NB4 (cell line): ENCODE results near the gene FAM177B.

Experiments
- POLR2A ChIP-seq: IDR thresholded peaks from 2 replicates; pipeline ENCODE4 v1.6.1; 2011; ENCODE audit warnings: mild to moderate bottlenecking; ENCODE audit not compliant: insufficient read length; ENCODE audit errors: extremely low read depth
- TF ChIP-seq, protein P1 (sequence below): IDR thresholded peaks from one replicate; pipeline ENCODE4 v1.5.1; 2012; ENCODE audit warnings: low read depth, low read length

GRCh38 chr1:222783051-222783450, 46.0 kb downstream of the FAM177B start:
- TF ChIP-seq POLR2A: no peak
- TF ChIP-seq, protein P1, sequence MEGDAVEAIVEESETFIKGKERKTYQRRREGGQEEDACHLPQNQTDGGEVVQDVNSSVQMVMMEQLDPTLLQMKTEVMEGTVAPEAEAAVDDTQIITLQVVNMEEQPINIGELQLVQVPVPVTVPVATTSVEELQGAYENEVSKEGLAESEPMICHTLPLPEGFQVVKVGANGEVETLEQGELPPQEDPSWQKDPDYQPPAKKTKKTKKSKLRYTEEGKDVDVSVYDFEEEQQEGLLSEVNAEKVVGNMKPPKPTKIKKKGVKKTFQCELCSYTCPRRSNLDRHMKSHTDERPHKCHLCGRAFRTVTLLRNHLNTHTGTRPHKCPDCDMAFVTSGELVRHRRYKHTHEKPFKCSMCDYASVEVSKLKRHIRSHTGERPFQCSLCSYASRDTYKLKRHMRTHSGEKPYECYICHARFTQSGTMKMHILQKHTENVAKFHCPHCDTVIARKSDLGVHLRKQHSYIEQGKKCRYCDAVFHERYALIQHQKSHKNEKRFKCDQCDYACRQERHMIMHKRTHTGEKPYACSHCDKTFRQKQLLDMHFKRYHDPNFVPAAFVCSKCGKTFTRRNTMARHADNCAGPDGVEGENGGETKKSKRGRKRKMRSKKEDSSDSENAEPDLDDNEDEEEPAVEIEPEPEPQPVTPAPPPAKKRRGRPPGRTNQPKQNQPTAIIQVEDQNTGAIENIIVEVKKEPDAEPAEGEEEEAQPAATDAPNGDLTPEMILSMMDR: no peak
